ENCODE results near the gene TRAF2.

DNA sequence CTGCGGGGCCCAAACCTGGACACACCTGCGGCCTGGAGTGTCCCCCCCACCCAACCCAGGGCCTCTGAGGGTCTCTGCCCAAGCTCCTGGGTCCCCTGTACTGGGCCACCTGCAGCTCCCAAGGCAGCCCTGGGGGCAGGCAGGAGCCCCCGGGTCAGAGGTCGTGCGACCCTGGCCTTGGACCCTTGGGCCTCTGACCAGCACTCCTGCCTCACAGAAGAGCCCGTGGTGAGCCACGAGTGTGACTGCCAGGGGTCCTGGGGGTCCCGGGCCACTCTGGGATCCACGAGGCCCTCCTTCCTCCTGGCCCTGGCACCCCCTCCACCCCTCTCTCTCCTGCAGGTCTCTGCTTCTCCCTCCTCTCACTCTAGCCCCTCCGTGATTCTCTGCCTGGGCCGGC lies 86.0 kb downstream of the TRAF2 start:
- TF ChIP-seq RARB (CRISPR knock-in tag; IDR thresholded peaks at IDR 0.05) (no peak), ARNTL (CRISPR knock-in tag; IDR thresholded peaks at IDR 0.05; ENCODE audit: borderline replicate concordance, low read depth) (no peak), ZFP3 (CRISPR knock-in tag; IDR thresholded peaks at IDR 0.05) (no peak), SNAI2 (CRISPR knock-in tag; IDR thresholded peaks at IDR 0.05) (no peak), OSR1 (CRISPR knock-in tag; IDR thresholded peaks at IDR 0.05) (no peak), ZFP30 (CRISPR knock-in tag; IDR thresholded peaks at IDR 0.05) (no peak), ZNF565 (CRISPR knock-in tag; conservative IDR thresholded peaks at IDR 0.05; ENCODE audit: low read depth) (no peak), TOX (CRISPR knock-in tag; IDR thresholded peaks at IDR 0.05; ENCODE audit: borderline replicate concordance) (no peak), ZNF8 (CRISPR knock-in tag; IDR thresholded peaks at IDR 0.05) (no peak), ZNF70 (CRISPR knock-in tag; IDR thresholded peaks at IDR 0.05) (no peak)
- TF ChIP-seq, protein P1, sequence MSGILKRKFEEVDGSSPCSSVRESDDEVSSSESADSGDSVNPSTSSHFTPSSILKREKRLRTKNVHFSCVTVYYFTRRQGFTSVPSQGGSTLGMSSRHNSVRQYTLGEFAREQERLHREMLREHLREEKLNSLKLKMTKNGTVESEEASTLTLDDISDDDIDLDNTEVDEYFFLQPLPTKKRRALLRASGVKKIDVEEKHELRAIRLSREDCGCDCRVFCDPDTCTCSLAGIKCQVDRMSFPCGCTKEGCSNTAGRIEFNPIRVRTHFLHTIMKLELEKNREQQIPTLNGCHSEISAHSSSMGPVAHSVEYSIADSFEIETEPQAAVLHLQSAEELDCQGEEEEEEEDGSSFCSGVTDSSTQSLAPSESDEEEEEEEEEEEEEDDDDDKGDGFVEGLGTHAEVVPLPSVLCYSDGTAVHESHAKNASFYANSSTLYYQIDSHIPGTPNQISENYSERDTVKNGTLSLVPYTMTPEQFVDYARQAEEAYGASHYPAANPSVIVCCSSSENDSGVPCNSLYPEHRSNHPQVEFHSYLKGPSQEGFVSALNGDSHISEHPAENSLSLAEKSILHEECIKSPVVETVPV (CRISPR knock-in tag; IDR thresholded peaks at IDR 0.05) = no peak
- TF ChIP-seq, protein P2, sequence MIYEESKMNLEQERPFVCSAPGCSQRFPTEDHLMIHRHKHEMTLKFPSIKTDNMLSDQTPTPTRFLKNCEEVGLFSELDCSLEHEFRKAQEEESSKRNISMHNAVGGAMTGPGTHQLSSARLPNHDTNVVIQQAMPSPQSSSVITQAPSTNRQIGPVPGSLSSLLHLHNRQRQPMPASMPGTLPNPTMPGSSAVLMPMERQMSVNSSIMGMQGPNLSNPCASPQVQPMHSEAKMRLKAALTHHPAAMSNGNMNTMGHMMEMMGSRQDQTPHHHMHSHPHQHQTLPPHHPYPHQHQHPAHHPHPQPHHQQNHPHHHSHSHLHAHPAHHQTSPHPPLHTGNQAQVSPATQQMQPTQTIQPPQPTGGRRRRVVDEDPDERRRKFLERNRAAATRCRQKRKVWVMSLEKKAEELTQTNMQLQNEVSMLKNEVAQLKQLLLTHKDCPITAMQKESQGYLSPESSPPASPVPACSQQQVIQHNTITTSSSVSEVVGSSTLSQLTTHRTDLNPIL (CRISPR knock-in tag; IDR thresholded peaks at IDR 0.05; ENCODE audit: low read depth) = no peak
- TF ChIP-seq, protein P3, sequence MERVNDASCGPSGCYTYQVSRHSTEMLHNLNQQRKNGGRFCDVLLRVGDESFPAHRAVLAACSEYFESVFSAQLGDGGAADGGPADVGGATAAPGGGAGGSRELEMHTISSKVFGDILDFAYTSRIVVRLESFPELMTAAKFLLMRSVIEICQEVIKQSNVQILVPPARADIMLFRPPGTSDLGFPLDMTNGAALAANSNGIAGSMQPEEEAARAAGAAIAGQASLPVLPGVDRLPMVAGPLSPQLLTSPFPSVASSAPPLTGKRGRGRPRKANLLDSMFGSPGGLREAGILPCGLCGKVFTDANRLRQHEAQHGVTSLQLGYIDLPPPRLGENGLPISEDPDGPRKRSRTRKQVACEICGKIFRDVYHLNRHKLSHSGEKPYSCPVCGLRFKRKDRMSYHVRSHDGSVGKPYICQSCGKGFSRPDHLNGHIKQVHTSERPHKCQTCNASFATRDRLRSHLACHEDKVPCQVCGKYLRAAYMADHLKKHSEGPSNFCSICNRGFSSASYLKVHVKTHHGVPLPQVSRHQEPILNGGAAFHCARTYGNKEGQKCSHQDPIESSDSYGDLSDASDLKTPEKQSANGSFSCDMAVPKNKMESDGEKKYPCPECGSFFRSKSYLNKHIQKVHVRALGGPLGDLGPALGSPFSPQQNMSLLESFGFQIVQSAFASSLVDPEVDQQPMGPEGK (CRISPR knock-in tag; IDR thresholded peaks at IDR 0.05; ENCODE audit: borderline replicate concordance) = no peak
